Chondrocyte (in vitro differentiated cells): Measurements from ENCODE around the gene TAS2R38. TPM values are rescaled to one million over a fixed set of nuclear protein-coding genes. Genes with fewer than 3 reads are reported as not detected.
"Not testable (repeated sequence)": the region's sequence is repeated elsewhere in the genome, so short reads cannot be mapped to it uniquely, and the experiment has no call there.

Experiments
- DNase-seq: peaks from one replicate; pipeline ENCODE4 v3.0.0; 2021; ENCODE audit warnings: mixed read lengths, low spot score
- H3K27ac Mint-ChIP-seq: one replicate; pipeline ENCODE4 v1.8.0; 2021; ENCODE audit warnings: mild to moderate bottlenecking, moderate library complexity, mixed read lengths; ENCODE audit not compliant: unreplicated experiment
- H3K27me3 Mint-ChIP-seq: 2 replicates; pipeline ENCODE4 v1.8.0; 2021; ENCODE audit warnings: low read depth, mixed read lengths
- H3K36me3 Mint-ChIP-seq: 2 replicates; pipeline ENCODE4 v1.8.0; 2021; ENCODE audit warnings: low read depth, mixed read lengths
- H3K4me1 Mint-ChIP-seq: 2 replicates; pipeline ENCODE4 v1.8.0; 2021; ENCODE audit warnings: low read depth, mild to moderate bottlenecking, mixed read lengths
- H3K4me3 Mint-ChIP-seq: one replicate; pipeline ENCODE4 v1.8.0; 2021; ENCODE audit warnings: mild to moderate bottlenecking, moderate library complexity, mixed read lengths; ENCODE audit not compliant: unreplicated experiment
- H3K9me3 Mint-ChIP-seq: 2 replicates; pipeline ENCODE4 v1.8.0; 2021; ENCODE audit warnings: low read depth, mixed read lengths
- CTCF ChIP-seq: fragments of 200-600 bp; sonication (generic); IDR thresholded peaks from 2 replicates; pipeline ENCODE4 v1.5.0; 2021; ENCODE audit warnings: antibody characterized with exemption, mild to moderate bottlenecking, moderate library complexity
- total RNA-seq: library from RNA; stranded (reverse); gene quantifications from 3 replicates; pipeline ENCODE4 v1.2.1, GENCODE V29; 2021

Gene TAS2R38
- total RNA-seq, 1 donor from 2014 or later: not detected

- no peaks in the 10 kb centered on the region for H3K36me3 Mint-ChIP-seq
- peaks cover 3% of the 10 kb centered on the region for H3K27me3 Mint-ChIP-seq
- H3K4me1 Mint-ChIP-seq: no peaks in the 10 kb centered on the region
- no peak overlapping the region for H3K27ac Mint-ChIP-seq
- no peak overlapping the region for H3K4me3 Mint-ChIP-seq
- no peak for TF ChIP-seq CTCF
- no peak for DNase-seq
- H3K9me3 Mint-ChIP-seq: no peaks in the 10 kb centered on the region
Observed at GRCh38 chr7:141990011-141990725, 16.6 kb upstream of the TAS2R38 start.

GRCh38 chr7:141987803-141988202 is 14.2 kb upstream of the TAS2R38 start:
- DNase-seq, H3K36me3 Mint-ChIP-seq, H3K27ac Mint-ChIP-seq, H3K27me3 Mint-ChIP-seq, H3K4me3 Mint-ChIP-seq, H3K4me1 Mint-ChIP-seq, H3K9me3 Mint-ChIP-seq: not testable (repeated sequence)

GRCh38 chr7:141986923-141987322 is 13.3 kb upstream of the TAS2R38 start:
- H3K27ac Mint-ChIP-seq: no peak overlapping the region
- no peaks in the 10 kb centered on the region for H3K9me3 Mint-ChIP-seq
- no peaks in the 10 kb centered on the region for H3K36me3 Mint-ChIP-seq
- H3K4me1 Mint-ChIP-seq: no peaks in the 10 kb centered on the region
- H3K4me3 Mint-ChIP-seq: no peak overlapping the region
- no peak for TF ChIP-seq CTCF
- no peak for DNase-seq
- peaks cover 3% of the 10 kb centered on the region for H3K27me3 Mint-ChIP-seq

- H3K9me3 Mint-ChIP-seq, H3K27me3 Mint-ChIP-seq, H3K4me1 Mint-ChIP-seq, H3K4me3 Mint-ChIP-seq, DNase-seq, H3K36me3 Mint-ChIP-seq, H3K27ac Mint-ChIP-seq: not testable (repeated sequence)
Observed at GRCh38 chr7:141985926-141986325, 12.4 kb upstream of the TAS2R38 start.

- DNase-seq: no peak
- TF ChIP-seq CTCF: no peak
- H3K36me3 Mint-ChIP-seq: no peaks in the 10 kb centered on the region
- peaks cover 9% of the 10 kb centered on the region for H3K4me1 Mint-ChIP-seq
- H3K27me3 Mint-ChIP-seq: peaks cover 3% of the 10 kb centered on the region
- H3K4me3 Mint-ChIP-seq: no peak overlapping the region
- H3K9me3 Mint-ChIP-seq: no peaks in the 10 kb centered on the region
- no peak overlapping the region for H3K27ac Mint-ChIP-seq
Observed at GRCh38 chr7:141979568-141979967, 6.0 kb upstream of the TAS2R38 start.

GRCh38 chr7:141978351-141978750 is 4.8 kb upstream of the TAS2R38 start:
- H3K36me3 Mint-ChIP-seq: no peaks in the 10 kb centered on the region
- no peak for TF ChIP-seq CTCF
- H3K27me3 Mint-ChIP-seq: peaks cover 14% of the 10 kb centered on the region
- no peak overlapping the region for H3K27ac Mint-ChIP-seq
- no peak overlapping the region for H3K4me3 Mint-ChIP-seq
- H3K4me1 Mint-ChIP-seq: peaks cover 9% of the 10 kb centered on the region
- H3K9me3 Mint-ChIP-seq: no peaks in the 10 kb centered on the region
- no peak for DNase-seq
